H9 (cell line): Measurements from ENCODE around the gene MTNR1B. TPM values are rescaled to one million over a fixed set of nuclear protein-coding genes. Genes with fewer than 3 reads are reported as not detected.

Source experiments
- DNase-seq: peaks from one replicate; pipeline ENCODE4 v3.0.0-alpha.2; 2017
- H2AFZ ChIP-seq: one replicate; pipeline ENCODE4 v1.6.1; 2013; ENCODE audit warnings: mild to moderate bottlenecking, low read length, control low read depth, moderate library complexity
- H2AK5ac ChIP-seq: 2 replicates; pipeline ENCODE4 v1.6.1; 2013; ENCODE audit warnings: low read length, control low read depth, mixed read lengths; ENCODE audit not compliant: insufficient read length
- H2BK120ac ChIP-seq: one replicate; pipeline ENCODE4 v1.6.1; 2013; ENCODE audit warnings: low read depth, mild to moderate bottlenecking, low read length, control low read depth, inconsistent platforms; ENCODE audit not compliant: poor library complexity, severe bottlenecking
- H2BK12ac ChIP-seq: 2 replicates; pipeline ENCODE4 v1.6.1; 2013; ENCODE audit warnings: low read length, control low read depth, mixed read lengths, low read depth; ENCODE audit not compliant: insufficient read length
- H2BK15ac ChIP-seq: 2 replicates; pipeline ENCODE4 v1.6.1; 2013; ENCODE audit warnings: low read depth, low read length, control low read depth
- H2BK20ac ChIP-seq: one replicate; pipeline ENCODE4 v1.6.1; 2013; ENCODE audit warnings: low read depth, mild to moderate bottlenecking, low read length, control low read depth, inconsistent platforms; ENCODE audit not compliant: poor library complexity, severe bottlenecking
- H2BK5ac ChIP-seq: 2 replicates; pipeline ENCODE4 v1.6.1; 2013; ENCODE audit warnings: low read length, control low read depth, mixed read lengths; ENCODE audit not compliant: insufficient read length
- H3K14ac ChIP-seq: 2 replicates; pipeline ENCODE4 v1.6.1; 2013; ENCODE audit warnings: low read length, control low read depth; ENCODE audit not compliant: insufficient read depth
- H3K18ac ChIP-seq: 2 replicates; pipeline ENCODE4 v1.6.1; 2013; ENCODE audit warnings: low read depth, mild to moderate bottlenecking, mixed read lengths, low read length, control low read depth; ENCODE audit not compliant: insufficient read length
- H3K23ac ChIP-seq: 2 replicates; pipeline ENCODE4 v1.6.1; 2013; ENCODE audit warnings: low read length, control low read depth, mixed read lengths, low read depth; ENCODE audit not compliant: insufficient read length
- H3K23me2 ChIP-seq: 2 replicates; pipeline ENCODE4 v1.6.1; 2013; ENCODE audit warnings: low read depth, mild to moderate bottlenecking, mixed read lengths, low read length, control low read depth; ENCODE audit not compliant: insufficient read length, poor library complexity, severe bottlenecking
- H3K27ac ChIP-seq: 2 replicates; pipeline ENCODE4 v1.5.1; 2013; ENCODE audit warnings: low read length, control low read depth, mixed read lengths, low read depth; ENCODE audit not compliant: insufficient read length
- H3K27me3 ChIP-seq: 2 replicates; pipeline ENCODE4 v1.6.1; 2013; ENCODE audit warnings: low read length, control low read depth, inconsistent platforms; ENCODE audit not compliant: insufficient read depth
- H3K4ac ChIP-seq: 2 replicates; pipeline ENCODE4 v1.6.1; 2013; ENCODE audit warnings: low read depth, mild to moderate bottlenecking, control low read depth, inconsistent platforms, low read length, moderate library complexity
- H3K4me1 ChIP-seq: 2 replicates; pipeline ENCODE4 v1.6.1; 2013; ENCODE audit warnings: low read length, control low read depth, inconsistent platforms; ENCODE audit not compliant: insufficient read depth
- H3K4me2 ChIP-seq: 2 replicates; pipeline ENCODE4 v1.6.1; 2013; ENCODE audit warnings: low read length, control low read depth, mixed read lengths; ENCODE audit not compliant: insufficient read length, insufficient read depth
- H3K56ac ChIP-seq: 2 replicates; pipeline ENCODE4 v1.6.1; 2013; ENCODE audit warnings: low read depth, mild to moderate bottlenecking, mixed read lengths, low read length, control low read depth; ENCODE audit not compliant: insufficient read length
- H3K79me1 ChIP-seq: 2 replicates; pipeline ENCODE4 v1.6.1; 2013; ENCODE audit warnings: low read depth, mild to moderate bottlenecking, moderate library complexity, low read length, control low read depth, inconsistent platforms; ENCODE audit not compliant: insufficient read depth, poor library complexity, severe bottlenecking
- H3K79me2 ChIP-seq: 2 replicates; pipeline ENCODE4 v1.6.1; 2013; ENCODE audit warnings: low read length, control low read depth, inconsistent platforms; ENCODE audit not compliant: insufficient read depth
- H3K9ac ChIP-seq: 2 replicates; pipeline ENCODE4 v1.6.1; 2013; ENCODE audit warnings: low read length, control low read depth, mixed read lengths; ENCODE audit not compliant: insufficient read length; ENCODE audit errors: extremely low read depth
- H3K9me3 ChIP-seq: one replicate; pipeline ENCODE4 v1.6.1; 2013; ENCODE audit warnings: low read depth, low read length, inconsistent platforms; ENCODE audit not compliant: control insufficient read depth
- H3T11ph ChIP-seq: one replicate; pipeline ENCODE4 v1.6.1; 2013; ENCODE audit warnings: mild to moderate bottlenecking, low read length, control low read depth, inconsistent platforms
- H4K20me1 ChIP-seq: one replicate; pipeline ENCODE4 v1.6.1; 2013; ENCODE audit not compliant: control insufficient read depth, insufficient read length, insufficient read depth
- H4K5ac ChIP-seq: 2 replicates; pipeline ENCODE4 v1.6.1; 2013; ENCODE audit warnings: low read depth, mild to moderate bottlenecking, mixed read lengths, low read length, control low read depth; ENCODE audit not compliant: insufficient read length
- H4K8ac ChIP-seq: replicated peaks from 2 replicates; pipeline ENCODE4 v1.6.1; 2013; ENCODE audit warnings: low read length, control low read depth, mixed read lengths, low read depth; ENCODE audit not compliant: insufficient read length
- H4K91ac ChIP-seq: 2 replicates; pipeline ENCODE4 v1.6.1; 2013; ENCODE audit warnings: low read depth, mild to moderate bottlenecking, moderate library complexity, mixed read lengths, low read length, control low read depth; ENCODE audit not compliant: insufficient read length
- H3K27ac Mint-ChIP-seq, 3 experiments: 2 replicates in 2 of 3; 3 replicates in 1 of 3; pipeline ENCODE4 v1.8.0; 2020 to 2021; ENCODE audit warnings: mixed read lengths in 3 of 3, mild to moderate bottlenecking in 1 of 3, moderate library complexity in 1 of 3
- H3K27me3 Mint-ChIP-seq: 2 replicates; pipeline ENCODE4 v1.8.0; 2021; ENCODE audit warnings: low read depth, mild to moderate bottlenecking, moderate library complexity, mixed read lengths
- H3K36me3 Mint-ChIP-seq, 3 experiments: 2 replicates in 2 of 3; 3 replicates in 1 of 3; pipeline ENCODE4 v1.8.0; 2020 to 2021; ENCODE audit warnings: low read depth in 3 of 3, mixed read lengths in 3 of 3; ENCODE audit not compliant: insufficient read depth in 1 of 3
- H3K4me1 Mint-ChIP-seq, 2 experiments: 2 replicates each; pipeline ENCODE4 v1.8.0; 2020; ENCODE audit warnings: mixed read lengths in 2 of 2
- H3K4me3 Mint-ChIP-seq, 2 experiments: 2 replicates in 1 of 2; 3 replicates in 1 of 2; pipeline ENCODE4 v1.8.0; 2020 to 2021; ENCODE audit warnings: mild to moderate bottlenecking in 2 of 2, mixed read lengths in 2 of 2, moderate library complexity in 1 of 2
- H3K9me3 Mint-ChIP-seq, 2 experiments: 2 replicates in 1 of 2; 3 replicates in 1 of 2; pipeline ENCODE4 v1.8.0; 2020; ENCODE audit warnings: mild to moderate bottlenecking in 2 of 2, mixed read lengths in 2 of 2, moderate library complexity in 1 of 2
- CTCF ChIP-seq: fragments of 200-600 bp; sonication (generic); conservative IDR thresholded peaks from 3 replicates; pipeline ENCODE4 v1.8.0; 2021; ENCODE audit warnings: antibody characterized with exemption, mild to moderate bottlenecking
- WGBS: extraction: QIAGEN DNeasy Blood & Tissue Kit; methylation state at CpG from one replicate; pipeline ENCODE4 v1.1.7; 2013; ENCODE audit warnings: missing lambda C conversion rate, low lambda C conversion rate, mixed read lengths; ENCODE audit not compliant: insufficient read length; ENCODE audit errors: extremely low coverage; 5-methylcytosine and 5-hydroxymethylcytosine counted together
- total RNA-seq: library from RNA; stranded (reverse); gene quantifications from 2 replicates; pipeline ENCODE4 v1.2.1, GENCODE V29; 2021

The MTNR1B gene
- total RNA-seq, 1 experiment from 2014 or later: not detected

- no peak overlapping the region for H3K27ac ChIP-seq
- peaks cover 19% of the 10 kb centered on the region for H3K27me3 ChIP-seq
- no peak overlapping the region for H3T11ph ChIP-seq
- no peak overlapping the region for H3K56ac ChIP-seq
- no peak overlapping the region for H3K23ac ChIP-seq
- H2BK20ac ChIP-seq: no peak overlapping the region
- H3K23me2 ChIP-seq: peaks cover 9% of the 10 kb centered on the region
- no peaks in the 10 kb centered on the region for H3K9me3 Mint-ChIP-seq
- H3K4ac ChIP-seq: no peak overlapping the region
- no peaks in the 10 kb centered on the region for H3K79me1 ChIP-seq
- no peak overlapping the region for H3K9ac ChIP-seq
- no CpG with 5 or more reads among the region's 2 CpGs for WGBS
- H4K5ac ChIP-seq: no peak overlapping the region
- no peak overlapping the region for H3K4me2 ChIP-seq
- H3K27me3 Mint-ChIP-seq: peaks cover 30% of the 10 kb centered on the region
- peaks cover 6 to 9% of the 10 kb centered on the region in 2 experiments for H3K4me1 Mint-ChIP-seq
- no peak overlapping the region for H3K27ac Mint-ChIP-seq
- H3K4me1 ChIP-seq: peaks cover 6% of the 10 kb centered on the region; the same call in 1 of the 2 replicates
- no peak for TF ChIP-seq CTCF
- no peak overlapping the region for H2AK5ac ChIP-seq
- H2BK12ac ChIP-seq: no peak overlapping the region
- no peaks in the 10 kb centered on the region; a peak in 1 of 7 replicates for H3K36me3 Mint-ChIP-seq
- H2BK15ac ChIP-seq: no peak overlapping the region
- no peak overlapping the region for H2BK5ac ChIP-seq
- no peaks in the 10 kb centered on the region for H3K79me2 ChIP-seq
- H3K4me3 Mint-ChIP-seq: no peak overlapping the region
- H3K9me3 ChIP-seq: no peaks in the 10 kb centered on the region
- H4K20me1 ChIP-seq: no peaks in the 10 kb centered on the region
- no peak overlapping the region for H2AFZ ChIP-seq
- H2BK120ac ChIP-seq: no peak overlapping the region
- H3K18ac ChIP-seq: no peak overlapping the region
- H4K91ac ChIP-seq: no peak overlapping the region
- no peak overlapping the region for H3K14ac ChIP-seq
- no peak for DNase-seq
- H4K8ac ChIP-seq: no peak overlapping the region
Measured at GRCh38 chr11:92965196-92965595, 4.3 kb upstream of the MTNR1B start.
